Measurements from ENCODE around the gene CD320.

Gene CD320

GRCh38 chr19:8340341-8341096 is 32.4 kb upstream of the CD320 start:
- Histone ChIP-seq H3K4me1 (ENCODE audit: control insufficient read depth, low read depth, low read length) (no peaks in the 10 kb centered on the region), H3K27ac (ENCODE audit: low read length) (no peak overlapping the region)

GRCh38 chr19:8338835-8339234 is 30.7 kb upstream of the CD320 start:
- no peaks in the 10 kb centered on the region for H3K4me1 ChIP-seq (ENCODE audit: control insufficient read depth, low read depth, low read length)
- peaks cover 63% of the 10 kb centered on the region for H3K27me3 ChIP-seq (ENCODE audit: control insufficient read depth, insufficient read depth, low read length)
- no peaks in the 10 kb centered on the region for H3K36me3 ChIP-seq (ENCODE audit: control insufficient read depth, low read depth, low read length)
- no peak overlapping the region for H3K9ac ChIP-seq (ENCODE audit: low read length)
- H3K27ac ChIP-seq (ENCODE audit: low read length) = no peak overlapping the region
- H3K4me3 ChIP-seq (ENCODE audit: low read length) = no peak overlapping the region
- no peaks in the 10 kb centered on the region for H3K9me3 ChIP-seq (ENCODE audit: control insufficient read depth, low read depth, low read length)

More at GRCh38 chr19:8340341-8341096, 32.4 kb upstream of the CD320 start:
- H3K36me3 ChIP-seq (ENCODE audit: control insufficient read depth, low read depth, low read length) = no peaks in the 10 kb centered on the region
- H3K9ac ChIP-seq (ENCODE audit: low read length) = no peak overlapping the region
- no peak overlapping the region for H3K4me3 ChIP-seq (ENCODE audit: low read length)
- no peaks in the 10 kb centered on the region for H3K9me3 ChIP-seq (ENCODE audit: control insufficient read depth, low read depth, low read length)
- peaks cover 55% of the 10 kb centered on the region for H3K27me3 ChIP-seq (ENCODE audit: control insufficient read depth, insufficient read depth, low read length)

GRCh38 chr19:8337728-8338127 is 29.6 kb upstream of the CD320 start:
- H3K27me3 ChIP-seq (ENCODE audit: control insufficient read depth, insufficient read depth, low read length) = peaks cover 64% of the 10 kb centered on the region
- H3K4me3 ChIP-seq (ENCODE audit: low read length) = no peak overlapping the region
- no peaks in the 10 kb centered on the region for H3K36me3 ChIP-seq (ENCODE audit: control insufficient read depth, low read depth, low read length)
- H3K9me3 ChIP-seq (ENCODE audit: control insufficient read depth, low read depth, low read length) = no peaks in the 10 kb centered on the region
- no peak overlapping the region for H3K9ac ChIP-seq (ENCODE audit: low read length)
- H3K27ac ChIP-seq (ENCODE audit: low read length) = no peak overlapping the region
- H3K4me1 ChIP-seq (ENCODE audit: control insufficient read depth, low read depth, low read length) = no peaks in the 10 kb centered on the region

- Histone ChIP-seq H3K4me3 (ENCODE audit: low read length) (no peak overlapping the region), H3K4me1 (ENCODE audit: control insufficient read depth, low read depth, low read length) (no peaks in the 10 kb centered on the region), H3K9ac (ENCODE audit: low read length) (no peak overlapping the region), H3K27ac (ENCODE audit: low read length) (no peak overlapping the region), H3K36me3 (ENCODE audit: control insufficient read depth, low read depth, low read length) (no peaks in the 10 kb centered on the region), H3K9me3 (ENCODE audit: control insufficient read depth, low read depth, low read length) (no peaks in the 10 kb centered on the region), H3K27me3 (ENCODE audit: control insufficient read depth, insufficient read depth, low read length) (peaks cover 63% of the 10 kb centered on the region)
These were observed 28.5 kb upstream of the CD320 start for GRCh38 chr19:8336660-8337059.

- H3K27me3 ChIP-seq (ENCODE audit: control insufficient read depth, insufficient read depth, low read length) = peaks cover 65% of the 10 kb centered on the region
- H3K9ac ChIP-seq (ENCODE audit: low read length) = no peak overlapping the region
- no peaks in the 10 kb centered on the region for H3K4me1 ChIP-seq (ENCODE audit: control insufficient read depth, low read depth, low read length)
- H3K9me3 ChIP-seq (ENCODE audit: control insufficient read depth, low read depth, low read length) = no peaks in the 10 kb centered on the region
- H3K4me3 ChIP-seq (ENCODE audit: low read length) = peak overlapping the region; percentile 24
- no peaks in the 10 kb centered on the region for H3K36me3 ChIP-seq (ENCODE audit: control insufficient read depth, low read depth, low read length)
- no peak overlapping the region for H3K27ac ChIP-seq (ENCODE audit: low read length)
These were observed 28.0 kb upstream of the CD320 start for GRCh38 chr19:8336072-8336569.

GRCh38 chr19:8335343-8336071 is 27.3 kb upstream of the CD320 start:
- no peak overlapping the region for H3K9ac ChIP-seq (ENCODE audit: low read length)
- H3K4me1 ChIP-seq (ENCODE audit: control insufficient read depth, low read depth, low read length) = no peaks in the 10 kb centered on the region
- H3K27ac ChIP-seq (ENCODE audit: low read length) = no peak overlapping the region
- peak overlapping the region; percentile 35 for H3K4me3 ChIP-seq (ENCODE audit: low read length)
- no peaks in the 10 kb centered on the region for H3K36me3 ChIP-seq (ENCODE audit: control insufficient read depth, low read depth, low read length)
- H3K27me3 ChIP-seq (ENCODE audit: control insufficient read depth, insufficient read depth, low read length) = peaks cover 59% of the 10 kb centered on the region
- no peaks in the 10 kb centered on the region for H3K9me3 ChIP-seq (ENCODE audit: control insufficient read depth, low read depth, low read length)

GRCh38 chr19:8334458-8335342 is 26.5 kb upstream of the CD320 start:
- no peaks in the 10 kb centered on the region for H3K9me3 ChIP-seq (ENCODE audit: control insufficient read depth, low read depth, low read length)
- H3K9ac ChIP-seq (ENCODE audit: low read length) = no peak overlapping the region
- H3K4me1 ChIP-seq (ENCODE audit: control insufficient read depth, low read depth, low read length) = no peaks in the 10 kb centered on the region
- H3K27ac ChIP-seq (ENCODE audit: low read length) = no peak overlapping the region
- H3K4me3 ChIP-seq (ENCODE audit: low read length) = peak overlapping the region; percentile 40
- no peaks in the 10 kb centered on the region for H3K36me3 ChIP-seq (ENCODE audit: control insufficient read depth, low read depth, low read length)
- peaks cover 57% of the 10 kb centered on the region for H3K27me3 ChIP-seq (ENCODE audit: control insufficient read depth, insufficient read depth, low read length)

- peak overlapping the region; percentile 40 for H3K4me3 ChIP-seq (ENCODE audit: low read length)
- no peak overlapping the region for H3K27ac ChIP-seq (ENCODE audit: low read length)
- no peaks in the 10 kb centered on the region for H3K36me3 ChIP-seq (ENCODE audit: control insufficient read depth, low read depth, low read length)
- H3K9me3 ChIP-seq (ENCODE audit: control insufficient read depth, low read depth, low read length) = no peaks in the 10 kb centered on the region
- peaks cover 57% of the 10 kb centered on the region for H3K27me3 ChIP-seq (ENCODE audit: control insufficient read depth, insufficient read depth, low read length)
- H3K9ac ChIP-seq (ENCODE audit: low read length) = no peak overlapping the region
- no peaks in the 10 kb centered on the region for H3K4me1 ChIP-seq (ENCODE audit: control insufficient read depth, low read depth, low read length)
These were observed 25.8 kb upstream of the CD320 start for GRCh38 chr19:8333767-8334457.

- H3K27ac ChIP-seq (ENCODE audit: low read length) = no peak overlapping the region
- no peaks in the 10 kb centered on the region for H3K4me1 ChIP-seq (ENCODE audit: control insufficient read depth, low read depth, low read length)
- no peaks in the 10 kb centered on the region for H3K36me3 ChIP-seq (ENCODE audit: control insufficient read depth, low read depth, low read length)
- H3K9me3 ChIP-seq (ENCODE audit: control insufficient read depth, low read depth, low read length) = no peaks in the 10 kb centered on the region
- peaks cover 57% of the 10 kb centered on the region for H3K27me3 ChIP-seq (ENCODE audit: control insufficient read depth, insufficient read depth, low read length)
- H3K4me3 ChIP-seq (ENCODE audit: low read length) = peak overlapping the region; percentile 40
- no peak overlapping the region for H3K9ac ChIP-seq (ENCODE audit: low read length)
These were observed 25.0 kb upstream of the CD320 start for GRCh38 chr19:8332976-8333766.

- H3K4me1 ChIP-seq (ENCODE audit: control insufficient read depth, low read depth, low read length) = no peaks in the 10 kb centered on the region
- no peak overlapping the region for H3K9ac ChIP-seq (ENCODE audit: low read length)
- no peak overlapping the region for H3K27ac ChIP-seq (ENCODE audit: low read length)
- H3K4me3 ChIP-seq (ENCODE audit: low read length) = no peak overlapping the region
- no peaks in the 10 kb centered on the region for H3K9me3 ChIP-seq (ENCODE audit: control insufficient read depth, low read depth, low read length)
- H3K27me3 ChIP-seq (ENCODE audit: control insufficient read depth, insufficient read depth, low read length) = peaks cover 50% of the 10 kb centered on the region
- H3K36me3 ChIP-seq (ENCODE audit: control insufficient read depth, low read depth, low read length) = no peaks in the 10 kb centered on the region
These were observed 23.2 kb upstream of the CD320 start for GRCh38 chr19:8331263-8331845.

Measured in iPS-18a (cell line).